Activated T-helper 1 cell treated with Interleukin-2 at 50 U/mL for 16 hours (primary cell): ENCODE results near the gene MAGI3.
"Not testable (repeated sequence)": the region's sequence is repeated elsewhere in the genome, so short reads cannot be mapped to it uniquely, and the experiment has no call there.

Experiments
- DNase-seq: peaks from one replicate; pipeline ENCODE4 v3.0.0-alpha.2; 2020; ENCODE audit warnings: low read depth

Gene MAGI3

DNA sequence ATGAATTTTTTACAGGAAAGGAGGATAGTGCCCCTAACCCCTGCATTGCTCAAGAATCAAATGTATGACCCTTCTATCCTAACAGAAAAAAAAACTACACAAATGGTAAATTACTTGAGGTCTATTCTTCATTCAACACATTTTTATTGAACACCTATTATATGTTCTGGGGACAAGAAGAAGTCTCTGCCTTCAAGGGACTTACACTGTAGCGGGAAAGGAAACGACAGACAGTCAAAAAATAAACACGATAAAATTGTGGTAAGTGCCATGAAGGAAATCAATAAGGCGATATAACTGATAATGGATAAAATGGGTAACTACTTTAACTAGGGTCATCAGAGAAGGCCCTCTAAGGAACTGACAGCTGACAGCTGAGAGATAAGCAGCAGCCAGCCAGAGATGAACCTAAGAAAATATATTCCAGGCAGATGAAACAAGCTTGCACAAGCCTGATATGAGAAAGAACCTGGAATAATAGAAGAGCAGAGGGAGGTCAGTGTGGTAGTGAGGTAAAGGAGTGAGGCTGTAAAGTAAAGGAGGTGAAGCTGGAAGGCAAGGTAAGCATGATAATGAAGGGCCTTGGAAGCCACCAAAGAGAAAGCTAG lies 302.6 kb downstream of the MAGI3 start:
- no peak for DNase-seq

DNA sequence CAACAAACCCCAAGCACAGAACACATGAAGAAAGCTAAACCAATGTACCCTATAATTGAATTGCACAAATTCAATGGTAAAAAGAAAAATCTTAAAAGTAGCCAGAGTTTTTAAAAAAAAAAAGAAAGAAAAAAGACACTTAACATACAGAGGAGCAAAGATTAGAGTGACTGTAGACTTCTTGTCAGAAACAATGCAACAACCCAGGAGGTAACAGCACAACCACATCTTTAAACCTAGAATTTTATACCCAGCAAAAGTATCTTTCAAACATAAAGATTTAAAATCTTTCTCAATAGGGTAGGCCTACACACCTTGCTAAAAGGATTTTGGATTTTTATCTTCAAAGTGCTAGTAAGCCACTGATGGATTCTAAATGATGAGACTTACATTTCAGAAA lies 304.6 kb downstream of the MAGI3 start:
- no peak for DNase-seq

DNA sequence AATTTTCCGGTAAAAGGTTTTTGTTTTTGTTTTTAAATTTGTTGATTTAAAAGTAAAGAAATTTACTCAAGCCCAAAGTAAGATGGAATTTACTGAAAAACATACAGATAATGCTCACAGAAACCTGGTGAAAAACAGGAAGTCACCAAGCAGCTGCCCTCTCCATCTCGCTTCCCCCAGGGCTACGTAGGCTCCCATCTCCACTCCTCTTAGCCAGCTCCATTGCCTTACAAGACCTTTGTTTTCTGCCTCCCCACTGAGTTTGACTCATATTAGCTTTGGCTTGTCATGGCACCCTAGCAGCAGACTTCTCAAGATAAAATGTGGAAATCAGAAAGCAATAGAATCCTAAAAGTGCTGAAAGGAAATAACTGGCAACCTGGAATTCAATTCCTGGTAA lies 311.1 kb downstream of the MAGI3 start:
- DNase-seq = no peak

DNA sequence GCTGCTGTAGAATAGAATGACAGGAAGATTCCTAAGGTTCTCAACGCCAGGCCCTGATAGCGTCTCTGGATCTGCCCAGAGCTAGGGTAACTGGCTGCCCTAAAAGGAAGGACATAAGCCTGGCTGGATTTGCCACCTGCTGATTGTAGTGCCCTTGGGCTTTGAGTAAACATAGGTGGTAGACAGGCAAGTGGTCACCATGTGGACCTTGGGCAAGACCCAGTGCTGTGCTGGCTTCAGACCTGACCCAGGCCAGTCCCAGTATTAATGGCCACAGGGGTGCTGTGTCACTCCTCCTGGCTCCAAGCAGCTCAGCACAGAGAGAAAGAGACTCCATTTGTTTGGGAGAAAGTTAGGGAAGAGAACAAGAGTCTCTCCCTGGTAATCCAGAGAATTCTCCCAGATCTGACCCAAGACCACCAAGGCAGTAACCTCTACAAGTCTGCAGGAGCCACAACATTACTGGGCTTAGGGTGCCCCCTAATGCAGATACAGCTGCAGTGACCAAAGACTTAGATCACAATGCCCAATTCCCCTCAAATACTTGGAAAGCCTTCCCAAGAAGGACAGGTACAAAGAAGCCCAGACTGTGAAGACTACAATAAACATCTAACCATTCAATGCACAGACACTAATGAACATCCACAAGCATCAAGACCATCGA lies 324.4 kb downstream of the MAGI3 start:
- DNase-seq = no peak

DNA sequence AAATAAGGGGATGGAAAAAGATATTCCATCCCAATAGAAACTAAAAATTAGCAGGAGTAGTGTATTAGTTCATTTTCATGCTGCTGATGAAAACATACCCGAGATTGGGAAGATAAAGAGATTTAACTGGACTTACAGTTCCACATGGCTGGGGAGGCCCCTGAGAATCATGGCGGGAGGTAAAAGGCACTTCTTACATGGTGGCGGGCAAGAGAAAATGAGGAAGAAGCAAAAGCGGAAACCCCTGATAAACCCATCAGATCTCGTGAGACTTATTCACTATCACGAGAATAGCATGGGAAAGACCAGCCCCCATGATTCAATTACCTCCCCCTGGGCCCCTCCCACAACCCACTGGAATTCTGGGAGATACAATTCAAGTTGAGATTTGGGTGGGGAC lies 327.2 kb downstream of the MAGI3 start:
- DNase-seq = not testable (repeated sequence)

DNA sequence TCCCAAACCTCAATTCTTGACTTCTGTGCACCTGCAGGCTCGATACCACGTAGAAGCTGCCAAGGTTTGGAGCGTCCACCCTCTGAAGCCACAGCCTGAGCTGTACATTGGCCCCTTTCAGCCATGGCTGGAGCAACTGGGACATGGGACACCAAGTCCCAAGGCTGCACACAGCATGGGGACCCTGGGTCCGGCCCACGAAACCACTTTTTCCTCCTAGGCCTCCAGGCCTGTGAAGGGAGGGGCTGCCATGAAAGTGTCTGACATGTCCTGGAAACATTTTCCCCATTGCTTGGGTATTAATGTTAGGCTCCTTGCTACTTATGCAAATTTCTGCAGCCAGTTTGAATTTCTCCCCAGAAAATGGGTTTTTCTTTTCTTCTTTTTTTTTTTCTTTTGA lies 328.3 kb downstream of the MAGI3 start:
- DNase-seq = not testable (repeated sequence)

DNA sequence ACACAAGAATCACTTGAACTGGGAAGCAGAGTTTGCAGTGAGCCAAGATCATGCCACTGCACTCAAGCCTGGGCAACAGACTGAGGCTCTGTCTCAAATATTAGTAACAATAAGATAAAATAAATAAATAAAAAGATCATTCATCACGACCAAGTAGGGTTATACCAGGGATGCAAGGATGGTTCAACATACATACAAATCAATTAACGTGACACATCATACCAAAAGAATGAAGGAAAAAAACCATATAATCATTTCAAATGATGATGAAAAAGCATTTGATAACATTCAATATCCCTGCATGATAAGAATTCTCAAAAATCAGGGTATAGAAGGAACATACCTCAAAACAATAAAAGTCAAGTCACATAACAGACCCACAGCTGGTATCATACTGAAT lies 330.7 kb downstream of the MAGI3 start:
- DNase-seq = no peak

DNA sequence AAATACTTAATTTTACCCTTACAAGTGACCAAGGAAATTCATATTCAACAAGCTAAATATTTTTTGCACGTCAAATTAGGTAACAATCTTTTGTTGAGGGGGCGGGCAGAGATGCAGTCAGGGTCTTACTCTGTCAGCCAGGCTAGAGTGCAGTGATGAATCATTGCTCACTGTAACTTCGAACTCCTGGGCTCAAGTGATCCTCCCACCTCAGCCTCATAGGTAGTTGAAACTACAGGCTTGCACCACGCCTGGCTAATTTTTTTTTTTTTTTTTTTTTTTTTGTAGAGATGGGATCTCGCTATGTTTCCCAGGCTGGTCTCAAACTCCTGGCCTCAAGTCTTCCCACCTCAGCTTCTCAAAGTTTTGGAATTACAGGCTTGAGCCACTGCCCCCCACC lies 342.5 kb downstream of the MAGI3 start:
- no peak for DNase-seq

DNA sequence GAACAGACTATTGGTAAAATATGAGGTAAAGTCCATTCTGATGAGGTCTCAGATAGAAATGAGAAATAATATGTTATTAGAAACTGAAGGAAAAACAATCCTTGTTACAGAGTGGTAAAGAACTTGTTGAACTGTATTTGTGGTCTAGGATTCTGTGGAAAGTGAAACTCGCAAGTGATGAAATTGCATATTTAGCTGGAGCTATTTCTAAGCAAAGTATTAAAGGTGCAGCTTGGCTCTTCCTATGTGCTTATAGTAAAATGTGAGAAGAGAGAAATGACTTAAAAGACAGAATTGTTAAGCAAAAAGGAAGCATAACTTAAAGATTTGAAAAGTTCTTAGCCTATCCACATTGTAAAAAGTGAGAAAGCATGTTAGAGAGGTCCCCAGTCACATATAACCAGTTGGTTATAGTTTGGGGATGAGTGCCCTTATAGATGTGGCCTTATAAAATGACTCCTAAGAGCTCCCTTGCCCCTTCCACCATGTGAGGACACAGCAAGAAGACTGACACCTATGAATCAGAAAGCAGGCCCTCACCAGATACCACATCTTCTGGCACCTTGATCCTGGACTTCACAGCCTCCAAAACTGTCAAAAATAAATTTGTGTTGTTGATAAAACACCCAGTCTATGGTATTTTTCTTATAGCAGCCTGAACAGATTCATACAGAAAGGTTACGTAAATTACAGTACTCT lies 344.2 kb downstream of the MAGI3 start:
- no peak for DNase-seq
